Small intestine (tissue), 7 donors: ENCODE data around the gene ARID3A. TPM values are rescaled to one million over a fixed set of nuclear protein-coding genes. Genes with fewer than 3 reads are reported as not detected.
A peak's percentile ranks its signal among the peaks of the same experiment; 100 is the strongest.

ENCODE experiments used
- DNase-seq, 2 donors: peaks; one replicate each; pipeline versions ENCODE4 v3.0.0 to v3.0.0-alpha.2; 2013
- FAIRE-seq: peaks from 2 replicates; lab custom pipeline; 2012; peaks lifted over from hg19 to GRCh38; lab: Jason Lieb, UNC
- H3K27ac ChIP-seq, 3 donors: one replicate each; pipeline ENCODE4 v1.5.1; 2013; ENCODE audit warnings: low read length in 2 of 3, mild to moderate bottlenecking in 2 of 3, control low read depth in 1 of 3, inconsistent platforms in 1 of 3, low read depth in 1 of 3, moderate library complexity in 1 of 3
- H3K27me3 ChIP-seq, 3 donors: one replicate each; pipeline ENCODE4 v1.6.1; 2013; ENCODE audit warnings: low read length in 3 of 3, inconsistent platforms in 1 of 3; ENCODE audit not compliant: control insufficient read depth in 3 of 3, insufficient read depth in 3 of 3
- H3K36me3 ChIP-seq, 3 donors: one replicate each; pipeline ENCODE4 v1.6.1; 2013; ENCODE audit warnings: low read length in 3 of 3, inconsistent platforms in 1 of 3, low read depth in 1 of 3, mild to moderate bottlenecking in 1 of 3, moderate library complexity in 1 of 3; ENCODE audit not compliant: control insufficient read depth in 3 of 3, insufficient read depth in 2 of 3
- H3K4me1 ChIP-seq, 3 donors: one replicate each; pipeline ENCODE4 v1.6.1; 2013; ENCODE audit warnings: low read length in 2 of 3, inconsistent platforms in 1 of 3, low read depth in 1 of 3, mild to moderate bottlenecking in 1 of 3, moderate library complexity in 1 of 3; ENCODE audit not compliant: control insufficient read depth in 3 of 3, insufficient read depth in 2 of 3
- H3K4me3 ChIP-seq, 3 donors: one replicate each; pipeline ENCODE4 v1.5.1; 2013; ENCODE audit warnings: low read length in 3 of 3, control low read depth in 1 of 3, inconsistent platforms in 1 of 3, low read depth in 1 of 3, mild to moderate bottlenecking in 1 of 3, moderate library complexity in 1 of 3
- H3K9me3 ChIP-seq, 2 donors: one replicate each; pipeline ENCODE4 v1.6.1; 2013; ENCODE audit warnings: low read depth in 1 of 2, low read length in 1 of 2; ENCODE audit not compliant: control insufficient read depth in 2 of 2, insufficient read depth in 1 of 2
- WGBS, 3 donors: extraction: QIAGEN DNeasy Blood & Tissue Kit; methylation state at CpG; one replicate each; pipeline ENCODE4 v1.1.7; 2013; 5-methylcytosine and 5-hydroxymethylcytosine counted together
- polyA plus RNA-seq, 4 donors: library from polyadenylated mRNA; stranded (reverse) in 3 of 4; unstranded in 1 of 4; fragments of 200-250 nt in 3 of 4; fragments of 120-200 nt in 1 of 4; gene quantifications; one replicate each; pipeline versions ENCODE4 v1.2.1 to v1.2.3, GENCODE V29; 2013
- donor health status: healthy with polysubstance abuse.
- donor health status: control.
- donor health status: control.
- donor health status: Bipolar disorder and iron deficiency.
- donor health status: healthy.

The ARID3A gene
- polyA plus RNA-seq, 4 donors = 1.3 to 242 (median 4.8) TPM

DNA sequence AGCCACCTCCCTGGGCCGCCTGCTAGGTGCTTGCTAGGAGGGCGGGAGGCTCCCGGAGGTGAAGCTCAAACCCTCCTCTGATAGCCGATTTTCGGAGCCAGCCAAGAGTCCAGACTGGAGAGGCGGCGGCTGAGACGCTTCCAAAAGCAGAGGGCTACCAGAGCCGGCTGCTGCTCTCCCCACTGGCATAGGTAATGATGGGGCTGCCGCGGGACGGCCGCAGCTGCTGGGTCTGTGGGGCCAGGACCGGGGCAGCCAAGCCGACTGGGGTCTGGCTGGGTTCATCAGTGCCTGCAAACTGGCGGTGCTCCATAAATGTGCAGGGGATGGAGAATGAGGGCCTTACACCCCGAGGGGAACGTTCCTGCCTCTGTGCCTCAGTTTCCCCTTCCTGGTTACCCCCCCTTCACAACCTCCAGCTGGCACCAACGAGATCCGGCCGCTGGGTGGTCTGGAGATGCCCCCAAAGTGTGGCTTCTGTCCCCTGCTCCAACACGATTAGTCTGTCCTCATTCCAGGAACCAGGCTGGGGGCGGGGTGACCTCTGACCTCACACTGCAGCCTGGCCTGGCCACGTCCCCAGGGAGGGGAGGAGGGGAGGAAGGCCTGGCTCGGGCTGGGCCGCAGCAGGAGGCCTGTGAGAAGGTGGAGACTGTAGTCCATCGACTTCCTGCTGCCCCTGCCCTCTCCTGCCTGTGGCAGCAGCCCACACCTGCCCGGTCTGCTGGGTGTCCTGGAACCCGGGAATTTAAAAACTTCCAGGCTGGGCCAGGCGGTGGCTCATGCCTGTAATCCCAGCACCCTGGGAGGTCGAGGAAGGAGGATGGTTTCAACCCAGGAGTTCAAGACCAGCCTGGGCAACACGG lies 54.5 kb downstream of the ARID3A start:
- no peak overlapping the region for H3K27ac ChIP-seq
- H3K9me3 ChIP-seq = no peaks in the 10 kb centered on the region
- H3K36me3 ChIP-seq = peaks cover 0 to 17% (median 0%) of the 10 kb centered on the region in 3 donors
- 22 to 39% (median 35%) methylated on average over 29 to 32 of the region's 32 CpGs for WGBS, 3 donors
- no peaks in the 10 kb centered on the region for H3K27me3 ChIP-seq
- H3K4me1 ChIP-seq = peaks cover 0 to 23% (median 0%) of the 10 kb centered on the region in 3 donors
- no peak for FAIRE-seq
- peak in 1 of 2 donors; percentile 29 for DNase-seq
- H3K4me3 ChIP-seq = no peak overlapping the region

DNA sequence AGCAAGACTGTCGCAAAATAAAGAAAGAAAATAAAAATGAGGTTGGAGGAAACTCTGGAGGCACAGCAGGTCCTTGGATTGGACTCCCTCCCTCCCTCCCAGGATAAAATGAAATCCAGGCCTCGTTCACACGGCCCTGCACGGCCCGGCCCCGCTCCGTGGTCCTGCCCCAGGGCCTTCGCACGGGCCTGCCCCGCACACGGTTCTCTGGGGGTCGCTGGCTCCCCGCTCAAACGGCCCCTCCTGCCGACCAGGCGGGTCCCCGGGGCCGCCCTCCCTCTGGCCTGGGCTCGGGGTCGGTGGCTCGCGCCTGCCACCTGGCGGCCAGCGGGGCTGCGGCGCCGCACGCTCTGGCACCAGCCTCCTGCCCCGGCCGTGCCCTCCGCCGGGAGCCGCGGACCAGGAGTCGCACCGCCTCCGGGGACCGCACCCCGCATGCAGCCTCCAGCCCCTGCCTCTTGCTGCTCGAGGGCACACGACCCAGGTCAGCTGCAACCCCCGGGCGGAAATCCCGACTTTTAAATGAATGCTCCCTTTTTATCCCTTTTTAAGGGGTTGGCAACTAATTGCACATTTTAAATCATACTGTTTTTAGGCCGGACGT lies 56.8 kb downstream of the ARID3A start:
- FAIRE-seq = no peak
- peaks cover 0 to 23% (median 0%) of the 10 kb centered on the region in 3 donors for H3K4me1 ChIP-seq
- H3K27ac ChIP-seq = peak overlapping the region in 1 of 3 donors; percentile 12
- WGBS, 3 donors = 1 to 2% (median 2%) methylated on average over 26 to 46 of the region's 46 CpGs
- H3K36me3 ChIP-seq = peaks cover 0 to 26% (median 4%) of the 10 kb centered on the region in 3 donors
- peak; percentile 66 to 91 for DNase-seq
- H3K27me3 ChIP-seq = no peaks in the 10 kb centered on the region
- H3K9me3 ChIP-seq = no peaks in the 10 kb centered on the region
- H3K4me3 ChIP-seq = peak overlapping the region in 2 of 3 donors; percentile 18 to 37

DNA sequence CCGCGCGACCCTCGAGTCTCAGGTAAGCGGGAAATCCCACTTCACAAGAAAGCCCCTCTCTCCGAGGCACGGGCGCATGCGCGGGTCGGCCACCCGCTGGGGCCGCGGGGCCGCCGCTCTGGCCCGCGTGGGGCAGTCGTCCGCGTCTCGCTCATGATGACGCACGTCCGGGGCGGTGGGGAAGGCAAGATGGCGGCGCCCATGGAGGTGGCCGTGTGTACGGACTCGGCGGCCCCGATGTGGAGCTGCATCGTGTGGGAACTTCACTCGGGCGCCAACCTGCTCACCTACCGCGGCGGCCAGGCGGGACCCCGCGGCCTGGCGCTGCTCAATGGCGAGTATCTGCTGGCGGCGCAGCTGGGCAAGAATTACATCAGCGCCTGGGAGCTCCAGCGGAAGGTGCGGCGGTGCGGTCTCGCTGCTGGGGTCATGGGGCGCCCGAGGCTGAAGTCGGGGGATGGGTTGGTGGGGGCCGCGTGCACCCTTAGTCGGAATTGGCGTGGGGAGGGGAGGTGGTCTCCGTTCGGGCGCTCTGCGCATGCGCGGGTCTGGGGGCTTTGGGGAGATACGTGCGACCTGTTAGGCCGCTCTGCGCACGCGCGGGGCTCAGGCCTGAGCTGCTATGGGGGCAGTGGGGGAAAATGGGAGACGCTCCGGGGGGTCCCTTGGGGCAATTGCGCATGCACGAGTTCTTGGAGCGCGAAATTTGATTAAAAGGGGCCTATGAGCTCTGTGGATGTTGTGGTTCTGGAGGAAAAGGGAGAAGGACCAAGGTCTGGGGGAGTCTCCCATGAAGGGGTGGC lies 58.5 kb downstream of the ARID3A start, which contains the start of gene WDR18:
TSS of gene WDR18 (plus strand) at position 181 of the 803 bp plus-strand sequence. CDS start at position 190, 9 bp downstream.
- Histone ChIP-seq H3K4me3 (peak within 1 kb of the TSS; percentile 78 to 96 (median 95)), H3K4me1 (peaks cover 0 to 19% (median 0%) of the 10 kb centered on the region in 3 donors), H3K9me3 (no peaks in the 10 kb centered on the region), H3K27ac (peak within 1 kb of the TSS; percentile 0 to 93 (median 77)), H3K27me3 (no peaks in the 10 kb centered on the region), H3K36me3 (peaks cover 0 to 41% (median 4%) of the 10 kb centered on the region in 3 donors)
- FAIRE-seq = no peak
- WGBS, 3 donors = 0 to 1% (median 1%) methylated on average over 72 to 78 of the region's 78 CpGs
- DNase-seq = peak; percentile 90 to 95

DNA sequence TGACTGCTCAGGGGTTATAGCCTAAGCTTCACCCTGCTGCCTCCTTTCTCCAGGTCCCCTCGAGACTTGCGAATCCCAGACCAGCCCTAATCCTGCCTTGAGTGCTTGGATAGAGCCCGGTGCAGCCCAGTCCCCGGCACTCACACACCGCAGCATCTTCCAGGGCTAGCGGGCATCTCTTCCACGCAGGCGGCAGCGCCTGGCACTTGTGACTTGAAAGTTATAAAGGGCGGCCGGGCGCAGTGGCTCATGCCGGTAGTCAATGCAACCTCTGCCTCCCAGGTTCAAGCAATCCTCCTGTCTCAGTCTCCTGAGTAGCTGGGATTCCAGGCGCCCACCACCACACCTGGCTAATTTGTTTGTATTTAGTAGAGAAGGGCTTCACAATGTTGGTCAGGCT lies 60.2 kb downstream of the ARID3A start:
- DNase-seq (no peak), FAIRE-seq (no peak)
- H3K9me3 ChIP-seq = no peaks in the 10 kb centered on the region
- H3K27me3 ChIP-seq = no peaks in the 10 kb centered on the region
- peaks cover 0 to 10% (median 0%) of the 10 kb centered on the region in 3 donors for H3K4me1 ChIP-seq
- H3K27ac ChIP-seq = no peak overlapping the region
- no peak overlapping the region for H3K4me3 ChIP-seq
- 90 to 96% (median 93%) methylated on average over 14 of the region's 14 CpGs for WGBS, 3 donors
- H3K36me3 ChIP-seq = peaks cover 0 to 58% (median 4%) of the 10 kb centered on the region in 3 donors

DNA sequence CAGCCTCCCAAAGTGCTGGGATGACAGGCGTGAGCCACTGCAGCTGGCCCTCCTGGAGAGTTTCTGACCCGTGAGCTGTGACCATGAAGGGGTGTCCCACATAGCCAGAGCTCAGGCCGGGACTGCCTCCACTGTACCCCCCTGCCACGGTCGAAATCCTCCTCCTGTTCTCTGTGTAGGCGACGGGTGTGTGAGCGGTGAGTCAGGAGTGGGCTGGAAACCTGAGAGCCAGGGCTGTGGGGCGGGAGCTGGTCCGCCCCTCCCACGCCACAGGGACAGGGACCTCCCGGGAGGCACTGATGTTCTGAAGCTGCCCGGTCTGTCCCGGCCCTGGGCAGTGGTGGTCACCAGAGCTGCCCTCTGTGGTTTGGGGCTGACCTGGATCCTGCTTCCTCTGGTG lies 62.2 kb downstream of the ARID3A start:
- Histone ChIP-seq H3K4me3 (no peak overlapping the region), H3K36me3 (peaks cover 0 to 72% (median 4%) of the 10 kb centered on the region in 3 donors), H3K27ac (no peak overlapping the region), H3K9me3 (no peaks in the 10 kb centered on the region), H3K4me1 (peaks cover 0 to 7% (median 0%) of the 10 kb centered on the region in 3 donors), H3K27me3 (no peaks in the 10 kb centered on the region)
- FAIRE-seq (no peak), DNase-seq (no peak)
- WGBS, 3 donors = 76 to 84% (median 83%) methylated on average over 14 of the region's 14 CpGs

DNA sequence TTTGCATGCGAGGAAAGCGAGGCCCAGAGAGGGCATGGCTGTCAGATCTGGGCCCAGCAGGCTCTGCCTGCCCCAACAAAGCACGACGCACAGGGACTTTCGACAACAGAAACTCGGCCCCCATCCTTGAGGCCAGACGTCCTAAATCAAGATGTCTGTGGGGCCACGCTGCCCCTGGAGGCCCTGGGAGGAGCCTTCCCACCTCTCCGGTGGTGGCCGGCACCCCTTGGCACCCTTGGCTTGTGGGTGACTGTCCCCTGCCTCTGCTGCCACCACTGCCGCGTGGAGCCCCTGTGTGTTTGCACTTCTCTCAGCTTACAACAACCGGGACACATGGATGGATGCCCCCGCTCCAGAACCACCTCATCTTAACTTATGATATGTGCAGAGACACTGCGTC lies 62.7 kb downstream of the ARID3A start:
- DNase-seq = no peak
- peaks cover 0 to 77% (median 4%) of the 10 kb centered on the region in 3 donors for H3K36me3 ChIP-seq
- H3K27me3 ChIP-seq = no peaks in the 10 kb centered on the region
- H3K4me3 ChIP-seq = no peak overlapping the region
- 87 to 95% (median 91%) methylated on average over 14 to 15 of the region's 15 CpGs for WGBS, 3 donors
- no peak overlapping the region for H3K27ac ChIP-seq
- FAIRE-seq = no peak
- peaks cover 0 to 5% (median 0%) of the 10 kb centered on the region in 3 donors for H3K4me1 ChIP-seq
- H3K9me3 ChIP-seq = no peaks in the 10 kb centered on the region

DNA sequence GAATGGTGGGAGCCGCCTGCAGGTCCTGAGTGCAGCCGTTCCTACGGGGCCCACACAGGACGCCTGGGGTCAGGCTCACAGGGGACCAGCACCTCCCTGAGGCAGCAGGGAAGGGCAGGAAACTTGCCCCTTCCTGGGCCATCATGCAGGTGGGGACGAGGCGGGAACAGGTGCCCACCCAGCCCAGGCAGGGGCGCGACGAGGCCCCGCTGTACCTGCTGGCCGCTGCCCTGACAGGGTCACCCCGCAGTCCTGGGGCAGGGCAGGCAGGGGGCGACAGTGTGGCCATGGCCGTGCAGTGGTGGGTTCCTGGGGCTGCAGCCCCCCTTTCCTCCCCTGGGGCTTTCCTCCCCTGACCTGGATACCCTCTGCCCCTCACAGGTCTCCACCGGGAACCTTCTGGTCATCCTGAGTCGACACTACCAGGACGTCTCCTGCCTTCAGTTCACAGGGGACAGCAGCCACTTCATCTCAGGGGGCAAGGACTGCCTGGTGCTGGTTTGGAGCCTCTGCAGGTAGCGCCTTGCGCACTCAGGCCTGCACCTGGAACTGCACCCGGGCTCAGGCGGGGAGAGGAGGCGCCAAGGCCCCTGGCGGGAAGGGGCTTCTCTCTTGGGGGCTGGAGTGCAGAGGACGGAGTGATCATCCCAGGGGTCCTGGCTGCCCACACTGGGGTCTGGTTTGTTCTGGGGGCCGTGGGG lies 63.7 kb downstream of the ARID3A start:
- H3K27ac ChIP-seq = no peak overlapping the region

More for the DNA sequence above, 63.7 kb downstream of the ARID3A start:
- 89 to 92% (median 89%) methylated on average over 16 to 25 of the region's 25 CpGs for whole genome bisulfite sequencing, 3 donors
- H3K4me1 ChIP-seq = no peaks in the 10 kb centered on the region
- no peaks in the 10 kb centered on the region for H3K27me3 ChIP-seq
- FAIRE-seq (no peak), DNase-seq (no peak)
- H3K4me3 ChIP-seq = no peak overlapping the region
- H3K36me3 ChIP-seq = peaks cover 0 to 87% (median 4%) of the 10 kb centered on the region in 3 donors
- no peaks in the 10 kb centered on the region for H3K9me3 ChIP-seq
